Measurements from ENCODE around the gene DYNC2LI1.

Gene DYNC2LI1

GRCh38 chr2:43764086-43764705 lies 9.6 kb upstream of the DYNC2LI1 start:
- no peak for DNase-seq

GRCh38 chr2:43766006-43766405 lies 7.8 kb upstream of the DYNC2LI1 start:
- DNase-seq = no peak

GRCh38 chr2:43774617-43775016 lies 778 bp downstream of the DYNC2LI1 start:
- no peak for DNase-seq

- no peak for DNase-seq
These were observed 2.5 kb downstream of the DYNC2LI1 start for GRCh38 chr2:43776324-43776723.

GRCh38 chr2:43777306-43777926 lies 3.6 kb downstream of the DYNC2LI1 start:
- no peak for DNase-seq

- no peak for DNase-seq
These were observed 4.4 kb downstream of the DYNC2LI1 start for GRCh38 chr2:43778233-43778632.

- no peak for DNase-seq
These were observed 14.1 kb downstream of the DYNC2LI1 start for GRCh38 chr2:43787895-43788294.

GRCh38 chr2:43788646-43789045 lies 14.8 kb downstream of the DYNC2LI1 start:
- no peak for DNase-seq

GRCh38 chr2:43790147-43790546 lies 16.3 kb downstream of the DYNC2LI1 start:
- DNase-seq = no peak

- DNase-seq = no peak
These were observed 17.4 kb downstream of the DYNC2LI1 start for GRCh38 chr2:43791035-43791765.

- no peak for DNase-seq
These were observed 18.8 kb downstream of the DYNC2LI1 start for GRCh38 chr2:43792653-43793052.

- DNase-seq = no peak
These were observed 21.1 kb downstream of the DYNC2LI1 start for GRCh38 chr2:43794956-43795355.

GRCh38 chr2:43796206-43796605 lies 22.4 kb downstream of the DYNC2LI1 start:
- DNase-seq = no peak

- no peak for DNase-seq
These were observed 24.5 kb downstream of the DYNC2LI1 start for GRCh38 chr2:43798300-43798699.

GRCh38 chr2:43800894-43801293 lies 27.1 kb downstream of the DYNC2LI1 start:
- DNase-seq = no peak

- DNase-seq = no peak
These were observed 28.3 kb downstream of the DYNC2LI1 start for GRCh38 chr2:43802135-43802534.

- DNase-seq = no peak
These were observed 29.3 kb downstream of the DYNC2LI1 start for GRCh38 chr2:43803113-43803512.

- DNase-seq = no peak
These were observed 32.8 kb downstream of the DYNC2LI1 start for GRCh38 chr2:43806719-43807031.

- DNase-seq = no peak
These were observed 36.6 kb downstream of the DYNC2LI1 start for GRCh38 chr2:43810452-43810851.

GRCh38 chr2:43810888-43811287 lies 37.0 kb downstream of the DYNC2LI1 start:
- no peak for DNase-seq

GRCh38 chr2:43812006-43812405 lies 38.2 kb downstream of the DYNC2LI1 start:
- DNase-seq = no peak

- no peak for DNase-seq
These were observed 39.1 kb downstream of the DYNC2LI1 start for GRCh38 chr2:43812947-43813346.

GRCh38 chr2:43814711-43815110 lies 40.9 kb downstream of the DYNC2LI1 start:
- DNase-seq = no peak

GRCh38 chr2:43818761-43819160 lies 44.9 kb downstream of the DYNC2LI1 start:
- no peak for DNase-seq
